Adipose tissue (tissue), 3 donors: ENCODE data around the gene ZFR. TPM values are rescaled to one million over a fixed set of nuclear protein-coding genes. Genes with fewer than 3 reads are reported as not detected.
A peak's percentile ranks its signal among the peaks of the same experiment; 100 is the strongest.
"Not testable (repeated sequence)": the region's sequence is repeated elsewhere in the genome, so short reads cannot be mapped to it uniquely, and the experiment has no call there.

Experiments
- H3K27ac ChIP-seq: one replicate; pipeline ENCODE4 v1.5.1; 2013; ENCODE audit warnings: low read depth, low read length
- WGBS, 3 donors: extraction: QIAGEN DNeasy Blood & Tissue Kit; methylation state at CpG; one replicate each; pipeline ENCODE4 v1.1.7; 2013; 5-methylcytosine and 5-hydroxymethylcytosine counted together
- polyA plus RNA-seq, 3 donors: library from polyadenylated mRNA; stranded (reverse); fragments of 200-250 nt; gene quantifications; one replicate each; pipeline ENCODE4 v1.2.3, GENCODE V29; 2013
- donor health status: healthy with polysubstance abuse.
- donor health status: Bipolar disorder and iron deficiency.
- donor health status: healthy.

The ZFR gene
- polyA plus RNA-seq, 3 donors, result 20.3 to 47.7 (median 35.1) TPM

GRCh38 chr5:32314152-32314488, 130.4 kb downstream of the ZFR start:
- WGBS, 3 donors, result 45 to 89% (median 88%) methylated on average over 10 of the region's 10 CpGs
- H3K27ac ChIP-seq, result not testable (repeated sequence)

- WGBS, 3 donors, result 0% methylated on average over 72 to 82 of the region's 83 CpGs
- peak within 1 kb of the TSS; percentile 88 for H3K27ac ChIP-seq
Observed at GRCh38 chr5:32312595-32313332, 131.8 kb downstream of the ZFR start, which contains the start of gene MTMR12. Gene MTMR12 (minus strand): TSS chr5:32312939. CDS start chr5:32312838, 101 bp downstream.

GRCh38 chr5:32312197-32312594, 132.3 kb downstream of the ZFR start:
- H3K27ac ChIP-seq, result peak overlapping the region; percentile 88
- WGBS, 3 donors, result 0 to 1% (median 0%) methylated on average over 21 to 34 of the region's 34 CpGs

GRCh38 chr5:32311404-32312196, 132.9 kb downstream of the ZFR start:
- WGBS, 3 donors, result 24 to 39% (median 33%) methylated on average over 15 to 16 of the region's 16 CpGs
- no peak overlapping the region for H3K27ac ChIP-seq

- H3K27ac ChIP-seq, result no peak overlapping the region
- 54 to 70% (median 60%) methylated on average over 6 of the region's 6 CpGs for WGBS, 3 donors
Observed at GRCh38 chr5:32309761-32310160, 134.8 kb downstream of the ZFR start.

GRCh38 chr5:32308946-32309345, 135.6 kb downstream of the ZFR start:
- H3K27ac ChIP-seq, result no peak overlapping the region
- 23 to 39% (median 26%) methylated on average over 3 of the region's 3 CpGs for WGBS, 3 donors

- 40 to 97% (median 91%) methylated on average over 4 of the region's 4 CpGs for WGBS, 3 donors
- no peak overlapping the region for H3K27ac ChIP-seq
Observed at GRCh38 chr5:32307769-32308194, 136.8 kb downstream of the ZFR start.

- no peak overlapping the region for H3K27ac ChIP-seq
- 52 to 84% (median 57%) methylated on average over 5 of the region's 5 CpGs for WGBS, 3 donors
Observed at GRCh38 chr5:32304622-32305021, 139.9 kb downstream of the ZFR start.

Other genes starting within 250 kb of the ZFR start
- gene MTMR12, start 131.8 kb downstream of the ZFR start, polyA plus RNA-seq, result 10 to 100 TPM; 13.6 to 21.8 (median 14.5) TPM
- 100 to 1,000 TPM in 2 of 3 donors, 10 to 100 TPM in 1; 68.6 to 237 (median 225) TPM for gene SUB1, start 140.8 kb upstream of the ZFR start, polyA plus RNA-seq